Measurements from ENCODE around the gene SMG9.

Gene SMG9

DNA sequence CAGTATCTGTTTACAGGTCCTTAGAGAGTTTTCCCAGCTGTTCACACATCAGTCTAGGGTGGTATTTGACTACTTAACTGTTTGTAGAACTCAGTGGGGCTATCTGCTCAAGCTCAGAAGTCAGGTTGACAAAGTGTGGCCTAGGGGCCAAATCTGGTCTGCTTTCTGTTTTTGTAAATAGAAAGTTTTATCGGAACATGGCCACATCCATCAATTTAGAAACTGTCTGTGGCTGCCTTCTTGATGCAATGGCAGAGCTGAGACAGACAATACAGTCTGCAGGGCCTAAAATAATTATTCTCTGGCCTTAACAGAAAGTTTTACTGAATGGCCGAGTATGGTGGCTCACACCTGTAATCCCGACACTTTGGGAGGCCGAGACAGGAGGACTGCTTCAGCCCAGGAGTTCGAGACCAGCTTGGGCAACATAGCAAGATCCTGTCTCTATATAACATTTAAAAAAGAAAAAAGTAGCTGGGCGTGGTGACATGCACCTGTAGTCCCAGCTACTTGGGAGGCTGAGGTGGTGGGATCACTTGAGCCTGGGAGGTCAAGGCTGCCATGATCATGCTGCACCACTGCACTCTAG lies 2.4 kb downstream of the SMG9 start:
- DNase-seq = no peak

DNA sequence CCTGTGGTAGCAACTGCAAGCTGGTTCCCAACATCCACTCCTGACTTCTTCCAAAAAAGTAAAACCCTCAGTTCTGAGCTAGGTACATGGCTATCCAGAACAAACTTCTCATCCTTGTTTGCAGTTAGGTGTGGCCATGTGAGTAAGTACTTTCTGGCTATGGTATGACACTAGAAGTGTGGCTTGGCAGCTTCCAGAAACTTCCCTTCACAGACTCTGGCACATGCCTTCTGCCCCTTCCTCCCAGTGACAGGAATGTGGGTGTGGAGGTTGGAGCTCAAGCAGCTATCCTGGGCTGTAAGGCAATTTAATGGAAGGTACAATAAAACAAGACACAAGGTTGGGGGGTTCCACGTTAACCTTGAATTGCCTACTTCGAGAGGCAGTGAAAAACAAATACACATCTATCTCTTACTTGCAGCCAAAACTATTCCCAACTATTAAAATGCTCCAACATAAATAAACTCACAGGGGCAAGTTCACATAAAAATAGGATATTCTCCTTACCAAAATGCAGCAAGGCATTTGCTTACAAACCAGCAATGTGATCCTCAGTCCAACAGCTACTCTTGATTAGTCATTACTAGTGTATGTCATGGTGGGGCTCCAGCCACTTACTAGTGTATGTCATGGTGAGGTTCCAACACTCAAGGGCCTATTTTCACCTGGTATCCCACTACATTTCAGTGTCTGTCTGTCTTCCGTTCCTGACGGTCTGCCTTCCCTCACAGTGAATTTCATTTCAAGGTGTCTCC lies 3.1 kb downstream of the SMG9 start:
- DNase-seq = no peak

DNA sequence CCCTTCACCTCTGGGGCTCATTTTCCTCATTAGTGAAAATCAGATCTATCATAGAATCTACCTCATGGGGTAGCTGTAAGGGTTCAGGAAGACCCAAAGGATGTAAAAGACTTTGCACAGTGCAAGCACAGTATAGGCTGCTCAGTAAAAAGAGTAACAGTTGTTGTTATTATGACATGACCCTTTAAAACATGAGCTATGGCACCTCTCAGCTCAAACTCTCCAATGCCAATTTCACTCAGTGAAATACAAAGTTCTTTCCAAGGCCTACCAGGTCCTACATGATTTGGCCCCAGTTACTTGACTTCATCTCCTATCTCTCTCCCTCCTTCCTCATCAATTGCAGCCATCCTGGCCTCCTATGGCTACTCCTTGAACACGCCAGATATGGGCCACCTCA lies 4.9 kb downstream of the SMG9 start:
- no peak for DNase-seq

- DNase-seq = no peak
Observed at GRCh38 chr19:43749152-43749551, 5.6 kb downstream of the SMG9 start.

DNA sequence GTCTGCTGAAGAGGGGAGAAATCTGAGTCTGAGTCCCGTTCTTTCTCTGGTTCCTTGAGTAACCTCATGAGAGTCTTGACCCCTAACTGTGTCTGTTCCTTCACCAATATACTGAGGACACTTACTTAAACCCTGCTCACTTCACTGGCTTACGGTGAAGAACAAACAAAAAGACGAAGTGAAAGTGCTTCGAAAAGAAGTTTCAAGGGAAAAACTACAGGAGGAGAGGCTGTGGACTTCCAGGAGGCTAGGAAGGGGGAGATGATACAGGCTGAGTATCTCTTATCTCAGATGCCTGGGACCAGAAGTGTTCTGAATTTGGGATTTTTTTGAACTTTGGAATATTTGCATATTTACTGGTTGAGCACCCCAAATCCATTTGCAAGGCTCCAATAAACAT lies 6.1 kb downstream of the SMG9 start:
- no peak for DNase-seq

DNA sequence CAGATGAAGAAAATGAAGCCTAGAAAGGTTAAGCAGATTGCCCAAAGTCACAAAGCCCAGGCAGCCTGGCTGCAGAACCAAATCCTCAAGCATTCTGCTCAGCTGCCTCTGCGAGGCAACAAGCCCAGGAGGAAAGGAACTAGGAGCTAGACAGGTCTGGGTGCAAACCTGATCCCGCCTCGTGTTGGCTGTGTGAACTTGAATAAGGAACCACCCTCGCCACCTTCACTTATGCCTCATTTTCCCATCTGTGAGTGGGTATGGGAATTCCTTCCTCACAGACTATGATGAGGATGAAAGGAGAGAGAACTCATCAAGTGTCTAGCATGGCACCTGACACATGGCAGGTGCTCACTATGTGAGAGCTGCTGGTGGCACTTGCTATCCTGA lies 6.6 kb downstream of the SMG9 start:
- DNase-seq = no peak

DNA sequence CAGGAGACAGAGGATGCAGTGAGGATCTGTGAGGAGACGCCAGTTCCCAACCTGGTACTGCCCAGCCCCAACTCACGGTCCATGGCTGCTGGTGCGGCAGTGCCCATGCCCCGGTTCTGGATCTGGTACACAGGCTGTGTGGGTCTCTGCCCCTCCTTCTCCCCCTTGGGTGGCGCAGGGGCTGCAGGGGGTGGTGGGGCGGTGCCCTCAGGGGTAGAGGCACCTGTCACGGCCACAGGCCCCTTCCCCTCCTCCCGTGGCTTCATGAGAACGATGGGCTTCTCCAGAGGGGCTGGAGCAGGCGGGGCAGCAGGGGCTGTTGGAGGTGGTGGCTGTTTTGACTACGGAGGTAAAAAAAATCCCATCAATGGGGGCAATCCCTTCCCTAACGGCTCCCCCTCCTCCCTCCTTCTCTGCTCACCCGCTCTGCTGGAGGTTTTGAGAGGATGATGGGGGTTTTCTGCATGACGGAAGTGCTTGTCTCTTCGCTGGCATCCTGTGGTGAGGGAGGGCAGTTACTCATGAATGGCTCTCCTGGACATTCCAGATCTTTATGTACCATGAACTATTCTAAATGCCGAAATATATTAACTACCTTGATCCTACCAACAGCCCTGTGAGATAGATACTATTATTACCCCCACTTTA lies 7.1 kb downstream of the SMG9 start:
- no peak for DNase-seq

DNA sequence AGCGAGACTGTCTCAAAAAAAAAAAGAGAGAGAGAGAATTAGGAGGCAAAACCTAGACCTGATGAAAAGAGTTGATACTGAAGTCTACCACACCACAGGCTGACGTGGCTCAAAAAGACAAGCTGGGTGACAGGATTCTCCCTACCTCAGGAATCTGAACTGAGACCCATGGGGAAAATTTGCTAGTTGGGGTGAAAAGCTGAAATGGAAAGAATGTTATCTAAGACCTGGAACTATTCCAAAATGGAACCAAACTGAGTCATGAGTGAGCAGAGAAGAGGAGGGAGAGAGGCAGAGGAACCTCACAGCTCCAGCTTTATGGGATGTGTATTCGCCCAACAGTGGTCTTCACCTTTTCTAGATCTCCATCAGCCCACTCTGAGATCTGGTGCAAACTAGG lies 11.7 kb downstream of the SMG9 start:
- no peak for DNase-seq

DNA sequence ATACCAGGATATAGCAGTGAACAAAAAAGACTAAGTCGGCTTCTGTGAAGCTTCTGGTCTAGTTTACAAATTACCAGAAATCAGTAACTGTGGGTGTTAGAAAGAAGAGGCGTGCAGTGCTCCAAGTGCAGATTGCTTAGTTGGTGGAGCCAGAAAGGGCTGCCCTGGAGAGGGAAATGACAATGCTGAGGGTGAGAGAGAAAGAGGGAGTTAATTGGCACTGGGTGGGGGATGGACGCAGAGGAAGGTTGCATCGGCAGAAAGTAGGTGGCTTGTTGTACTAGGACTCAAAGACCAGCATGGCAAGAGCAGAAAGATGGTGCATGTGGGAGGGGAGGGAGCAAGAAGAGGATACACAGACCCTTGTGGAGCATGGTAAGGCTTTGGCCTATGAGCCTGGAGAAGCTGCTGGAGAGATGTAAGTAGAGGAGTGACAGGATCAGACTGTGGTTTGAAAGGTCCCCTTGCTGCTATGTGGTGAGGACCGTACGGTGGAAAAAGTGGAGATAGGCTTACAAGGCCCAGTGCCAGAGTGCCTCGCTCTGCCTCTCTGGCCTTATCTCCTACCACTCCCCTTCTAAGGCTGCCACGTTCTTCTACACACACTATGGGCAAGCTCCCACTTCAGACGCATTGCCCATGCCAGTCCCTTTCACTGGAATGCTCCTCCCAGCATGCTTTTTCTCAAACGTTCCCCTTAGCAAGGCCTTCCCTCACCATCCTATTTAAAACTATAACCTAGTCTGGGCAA lies 13.5 kb downstream of the SMG9 start:
- DNase-seq = no peak

DNA sequence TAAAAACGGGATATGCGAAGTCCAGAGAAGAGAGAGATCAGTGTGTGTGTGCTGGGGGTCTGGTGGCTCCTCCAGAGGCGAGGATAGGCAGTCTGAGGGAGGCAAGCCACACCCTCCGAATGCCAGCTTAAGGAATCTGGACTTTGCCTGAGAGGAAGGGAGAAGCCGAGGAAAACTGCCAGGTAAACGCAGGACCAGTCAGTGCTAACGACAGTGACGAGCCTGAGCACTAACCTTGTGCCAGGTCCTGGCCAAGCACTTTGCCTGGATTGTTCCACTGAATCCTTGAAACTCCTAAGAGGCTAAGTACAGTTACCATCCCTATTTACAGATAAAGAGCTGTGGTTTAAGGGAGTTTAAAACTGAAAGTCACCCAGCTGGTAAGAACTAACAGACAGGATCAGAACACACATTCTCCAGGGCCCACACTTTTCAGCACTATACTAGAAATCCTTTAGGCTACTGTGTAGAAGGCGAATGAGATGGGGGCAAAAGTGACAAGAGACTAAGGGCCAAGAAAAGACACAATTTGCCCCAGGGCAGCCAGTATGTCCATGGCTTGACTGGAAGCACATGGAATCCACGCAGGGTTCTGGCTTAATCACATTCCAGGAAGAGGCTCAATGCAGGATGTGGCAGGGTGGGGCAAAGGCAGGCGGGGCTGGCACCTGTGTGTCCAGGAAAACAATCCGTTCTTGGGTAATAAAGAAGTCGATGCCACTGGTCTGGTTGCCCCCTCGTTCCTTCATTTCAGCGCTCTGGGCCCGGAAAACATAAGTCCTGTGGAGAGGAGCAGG lies 15.1 kb downstream of the SMG9 start:
- DNase-seq = no peak

DNA sequence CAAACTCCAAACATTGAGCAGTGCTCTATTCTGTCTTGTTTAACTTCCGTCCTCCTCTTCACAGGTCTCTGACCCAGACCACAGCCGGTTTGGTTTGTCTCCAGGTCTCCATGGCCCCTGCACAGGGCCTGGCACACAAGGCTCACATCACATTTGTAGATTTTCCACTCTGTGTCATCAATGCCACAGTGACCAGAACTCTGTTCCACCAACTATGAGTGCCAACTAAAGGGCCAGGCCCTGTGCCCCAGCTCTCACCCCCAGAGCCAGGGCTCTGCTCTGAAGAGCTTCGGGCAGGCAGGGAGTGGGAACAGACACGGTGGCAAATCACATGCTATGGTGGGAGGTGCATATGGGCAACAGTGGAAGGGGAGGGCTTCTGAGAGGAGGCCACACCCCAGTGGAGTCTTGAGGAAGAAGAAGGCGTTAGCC lies 16.0 kb downstream of the SMG9 start:
- DNase-seq = no peak

DNA sequence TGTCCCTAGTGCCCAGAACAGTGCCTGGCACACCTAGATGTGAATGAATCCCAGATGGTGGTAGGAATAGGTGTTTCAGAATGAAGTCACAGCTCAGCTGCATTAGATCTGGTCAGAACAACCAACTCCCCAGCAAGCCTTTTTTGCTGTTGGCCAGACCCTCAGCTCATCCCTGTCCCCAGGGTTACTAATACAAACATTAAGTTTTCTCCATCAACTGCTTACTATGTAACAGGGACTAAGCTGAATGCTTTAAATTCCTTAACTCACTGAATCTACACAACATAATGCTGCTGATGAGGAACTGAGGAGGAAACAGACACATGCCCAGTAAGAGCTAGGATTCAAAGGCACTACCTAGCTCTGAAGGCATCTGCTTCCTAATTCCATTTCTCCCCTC lies 18.8 kb downstream of the SMG9 start:
- no peak for DNase-seq

- no peak for DNase-seq
Observed at GRCh38 chr19:43735013-43735412, 19.7 kb downstream of the SMG9 start.

DNA sequence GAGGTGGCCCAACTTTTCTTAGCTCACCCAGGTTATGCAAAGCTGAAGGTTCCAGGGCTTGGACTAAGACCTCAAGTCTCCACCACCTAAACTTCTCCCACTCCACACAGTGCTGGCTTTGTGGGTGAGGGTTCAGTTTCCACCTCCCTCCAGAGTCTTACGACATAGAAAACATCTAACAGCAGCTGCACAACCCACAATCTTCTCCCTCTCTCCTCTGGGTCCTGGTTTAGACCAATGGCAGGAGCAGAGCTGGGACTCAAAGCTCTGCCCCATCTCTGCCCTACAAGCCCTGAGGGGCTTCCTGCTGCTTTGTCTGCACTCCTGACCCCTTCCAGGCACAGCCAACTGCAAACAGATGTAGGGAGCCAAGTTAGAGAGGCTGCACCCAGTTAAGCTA lies 22.9 kb downstream of the SMG9 start:
- DNase-seq = no peak

DNA sequence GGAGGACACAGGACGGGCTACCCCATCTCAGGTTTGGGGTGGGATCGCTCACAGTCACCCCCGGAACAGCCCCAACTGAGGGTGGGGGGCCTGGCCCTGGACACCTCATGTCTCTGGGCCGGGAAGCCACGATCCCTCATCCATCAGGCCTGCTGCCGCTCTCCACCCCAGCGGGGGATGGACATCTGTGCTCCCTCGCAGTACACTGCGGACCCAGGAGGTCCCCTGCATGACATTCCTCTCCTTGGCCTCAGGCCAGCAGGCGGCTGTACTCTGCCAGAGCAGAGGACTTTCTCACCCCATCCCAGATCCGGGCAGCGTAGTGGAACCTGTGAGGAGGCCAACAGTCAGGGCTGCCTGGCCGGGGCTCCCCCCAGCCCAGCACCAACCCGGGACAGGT lies 23.4 kb downstream of the SMG9 start:
- DNase-seq = no peak

DNA sequence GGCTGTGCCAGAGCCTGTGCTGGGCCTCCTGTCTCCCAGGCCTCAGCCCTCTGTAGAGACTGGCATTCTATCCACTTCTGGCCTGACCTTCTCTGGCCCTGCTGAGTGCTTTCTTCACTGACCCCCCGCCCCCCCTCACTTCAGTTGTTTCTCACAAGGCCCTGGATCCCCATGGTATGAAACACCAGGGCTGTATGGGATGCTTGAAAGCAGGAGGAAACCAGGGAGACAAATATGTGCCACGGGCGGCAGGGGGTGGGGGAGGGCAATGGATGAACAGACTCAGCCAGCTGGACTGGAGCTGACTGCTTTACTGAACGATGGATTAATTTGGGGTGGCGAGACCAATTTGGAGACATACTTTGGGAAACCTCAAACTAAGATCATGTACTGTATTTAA lies 24.8 kb downstream of the SMG9 start:
- no peak for DNase-seq

DNA sequence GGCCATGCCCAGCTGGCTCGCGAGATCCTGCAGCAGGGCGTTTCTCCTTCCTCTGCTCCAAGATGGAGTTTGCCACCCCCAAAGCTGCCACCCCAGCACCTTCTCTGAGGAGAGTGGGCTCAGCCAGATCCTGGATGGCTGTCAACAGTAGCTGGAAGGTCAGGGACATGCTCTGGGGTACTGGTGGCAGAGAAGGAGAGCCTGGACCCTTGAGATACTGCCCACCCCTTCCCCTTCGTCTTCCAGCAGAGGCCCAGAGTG lies 27.2 kb downstream of the SMG9 start:
- DNase-seq = no peak

DNA sequence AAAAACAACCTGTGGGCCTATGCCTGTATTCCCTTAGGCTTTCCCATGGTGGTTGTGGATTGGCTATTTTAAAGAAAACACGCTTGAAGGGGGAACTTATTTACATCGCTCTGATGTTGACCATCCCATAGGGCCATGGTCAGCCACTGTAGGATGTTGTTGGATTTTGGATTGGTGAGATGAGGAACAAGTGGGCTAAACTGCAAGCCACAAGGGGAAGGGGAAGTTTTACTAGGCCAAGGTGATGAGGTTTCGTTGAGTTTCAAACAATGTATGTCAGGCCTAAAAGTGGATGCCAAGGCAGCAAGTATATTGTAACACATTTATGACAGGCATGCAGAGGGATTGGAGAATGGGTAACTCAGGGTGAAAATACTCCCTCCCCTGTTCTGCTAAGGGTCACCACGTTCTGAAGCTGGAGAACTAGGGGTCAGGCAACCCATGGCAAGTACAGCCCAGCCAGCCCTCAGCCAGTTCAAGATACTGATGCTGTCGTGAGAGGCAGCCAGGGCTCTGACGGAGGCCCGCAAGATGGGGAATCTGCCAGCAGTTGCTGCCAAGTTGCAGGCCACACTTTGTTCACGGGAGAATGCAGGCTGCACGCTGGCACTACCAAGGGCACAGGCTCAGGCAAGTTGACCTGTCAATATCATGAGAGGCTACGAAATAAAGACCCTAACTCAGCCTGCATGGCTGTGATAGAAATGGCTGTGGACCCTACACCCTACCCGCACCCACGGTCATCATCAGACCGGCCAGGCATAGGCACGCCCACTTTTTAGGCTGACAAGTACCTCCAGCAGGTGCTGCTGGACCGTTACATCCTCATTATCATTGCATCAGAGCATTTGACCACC lies 27.8 kb downstream of the SMG9 start:
- DNase-seq = no peak

GRCh38 chr19:43725468-43725867 lies 29.3 kb downstream of the SMG9 start:
- no peak for DNase-seq

GRCh38 chr19:43724896-43725295 lies 29.9 kb downstream of the SMG9 start:
- DNase-seq = no peak

DNA sequence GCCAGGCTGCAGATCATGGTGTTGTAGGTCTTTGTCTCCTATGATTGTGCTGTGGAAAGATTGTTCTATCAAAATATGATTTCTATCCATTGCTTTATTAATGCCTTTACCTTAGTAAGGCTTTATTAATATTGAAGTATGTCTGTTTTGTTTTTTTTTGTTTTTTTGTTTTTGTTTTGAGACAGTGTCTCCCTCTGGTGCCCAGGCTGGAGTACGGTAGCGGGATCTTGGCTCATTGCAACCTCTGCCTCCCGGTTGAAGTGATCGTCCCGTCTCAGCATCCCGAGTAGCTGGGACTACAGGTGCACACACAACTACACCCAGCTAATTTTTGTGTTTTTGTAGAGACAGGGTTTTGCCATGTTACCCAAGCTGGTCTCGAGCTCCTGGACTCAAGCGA lies 31.2 kb downstream of the SMG9 start:
- DNase-seq = no peak

- DNase-seq = no peak
Observed at GRCh38 chr19:43721469-43722048, 33.2 kb downstream of the SMG9 start.

All from NCI-H2081 (cell line).